GM20000 (cell line): ENCODE results near the gene TSHZ2.

ENCODE experiments used
- DNase-seq: peaks from one replicate; pipeline ENCODE4 v3.0.0; 2012; ENCODE audit warnings: low spot score
- CTCF ChIP-seq: IDR thresholded peaks from 2 replicates; pipeline ENCODE4 v1.5.1; 2012; ENCODE audit warnings: mild to moderate bottlenecking, control low read depth; ENCODE audit errors: extremely low read depth, missing control alignments

The TSHZ2 gene

GRCh38 chr20:53154540-53154939 is 182.4 kb downstream of the TSHZ2 start:
- no peak for TF ChIP-seq CTCF
- no peak for DNase-seq

GRCh38 chr20:53157443-53158408 is 185.6 kb downstream of the TSHZ2 start:
- peak; percentile 15 for DNase-seq

GRCh38 chr20:53159160-53159559 is 187.0 kb downstream of the TSHZ2 start:
- TF ChIP-seq CTCF, result no peak
- DNase-seq, result no peak

More at GRCh38 chr20:53157443-53158408, 185.6 kb downstream of the TSHZ2 start:
- peak; percentile 11 for TF ChIP-seq CTCF

- TF ChIP-seq CTCF, result no peak
- no peak for DNase-seq
Measured at GRCh38 chr20:53161073-53161472, 188.9 kb downstream of the TSHZ2 start.

GRCh38 chr20:53161473-53161872 is 189.3 kb downstream of the TSHZ2 start:
- no peak for DNase-seq
- no peak for TF ChIP-seq CTCF

- no peak for TF ChIP-seq CTCF
- DNase-seq, result no peak
Measured at GRCh38 chr20:53162251-53162835, 190.2 kb downstream of the TSHZ2 start.

GRCh38 chr20:53163486-53163885 is 191.3 kb downstream of the TSHZ2 start:
- no peak for DNase-seq
- TF ChIP-seq CTCF, result no peak
